Inferior parietal cortex (tissue), 1 donor: Measurements from ENCODE around the gene XIRP2.
"Not testable (repeated sequence)": the region's sequence is repeated elsewhere in the genome, so short reads cannot be mapped to it uniquely, and the experiment has no call there.

Experiments used
- DNase-seq: peaks from one replicate; pipeline ENCODE4 v3.0.0-alpha.2; 2016; ENCODE audit errors: extremely low spot score

The XIRP2 gene

DNA sequence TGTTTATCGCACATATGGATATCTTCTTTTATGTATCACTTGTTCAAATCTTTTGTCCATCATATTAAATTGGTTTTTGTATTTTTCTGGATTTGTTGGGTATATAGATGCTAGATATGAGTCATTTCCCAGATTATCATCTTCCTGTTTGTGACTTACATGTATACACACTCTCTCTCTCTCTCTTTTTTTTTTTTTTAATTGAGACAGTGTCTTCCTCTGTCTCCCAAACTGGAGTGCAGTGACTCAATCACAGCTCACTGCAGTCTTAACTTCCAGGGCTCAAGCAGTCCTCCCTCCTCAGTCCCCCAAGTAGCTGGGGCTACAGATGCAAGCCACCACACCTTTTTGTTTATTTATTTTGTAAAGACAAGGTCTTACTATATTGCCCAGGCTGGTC, 43.8 kb downstream of the XIRP2 start:
- DNase-seq, result no peak

DNA sequence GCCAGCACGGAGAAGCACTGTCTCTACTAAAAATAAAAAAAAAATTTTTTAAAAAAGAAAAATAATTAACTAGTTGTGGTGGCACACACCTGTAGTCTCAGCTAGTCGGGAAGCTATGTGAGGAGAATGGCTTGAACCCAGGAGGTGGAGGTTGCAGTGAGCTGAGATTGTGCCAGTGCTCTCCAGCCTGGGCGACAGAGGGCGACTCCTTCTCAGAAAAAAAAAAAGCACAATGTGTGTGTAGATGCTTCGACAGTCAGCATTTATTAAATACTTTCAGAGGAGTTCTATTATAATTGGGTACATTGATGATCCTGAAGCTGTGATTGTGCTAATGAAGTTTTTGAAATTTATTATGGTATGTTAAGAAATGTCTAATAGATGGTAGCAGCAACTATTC, 46.5 kb downstream of the XIRP2 start:
- DNase-seq, result no peak

GRCh38 chr2:166942377-166942776, 54.1 kb downstream of the XIRP2 start:
- no peak for DNase-seq

- DNase-seq, result no peak
Observed at GRCh38 chr2:166944909-166945308, 56.6 kb downstream of the XIRP2 start.

- no peak for DNase-seq
Observed at GRCh38 chr2:166957686-166958085, 69.4 kb downstream of the XIRP2 start.

GRCh38 chr2:166958986-166959481, 70.8 kb downstream of the XIRP2 start:
- DNase-seq, result no peak

GRCh38 chr2:166959556-166959955, 71.3 kb downstream of the XIRP2 start:
- DNase-seq, result no peak

DNA sequence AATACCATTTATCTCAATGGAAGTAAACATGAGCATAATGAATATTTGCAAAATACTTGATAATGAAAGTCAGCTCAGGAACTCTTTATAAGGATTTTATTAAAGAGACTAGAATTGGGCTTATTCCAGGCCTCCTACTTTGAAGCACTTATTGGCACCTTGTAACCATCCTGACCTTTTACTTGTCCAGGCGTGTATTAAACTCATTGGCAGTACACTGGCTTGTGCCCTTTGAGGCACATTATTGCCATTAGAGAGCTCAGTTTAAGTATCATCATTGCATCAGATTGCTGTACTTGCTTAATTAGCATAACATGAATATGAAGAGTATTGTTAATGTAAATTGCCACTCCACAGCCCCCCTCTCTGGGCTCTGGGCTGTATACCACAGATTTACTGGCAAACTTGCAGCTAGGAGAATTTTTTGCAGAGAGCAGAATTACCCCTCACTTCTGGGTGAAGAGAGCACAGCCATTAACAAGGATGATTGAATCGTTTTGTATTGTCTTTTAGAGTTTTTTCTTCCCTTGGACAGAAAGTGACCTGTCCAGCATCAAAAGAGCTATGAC, 72.5 kb downstream of the XIRP2 start:
- no peak for DNase-seq

DNA sequence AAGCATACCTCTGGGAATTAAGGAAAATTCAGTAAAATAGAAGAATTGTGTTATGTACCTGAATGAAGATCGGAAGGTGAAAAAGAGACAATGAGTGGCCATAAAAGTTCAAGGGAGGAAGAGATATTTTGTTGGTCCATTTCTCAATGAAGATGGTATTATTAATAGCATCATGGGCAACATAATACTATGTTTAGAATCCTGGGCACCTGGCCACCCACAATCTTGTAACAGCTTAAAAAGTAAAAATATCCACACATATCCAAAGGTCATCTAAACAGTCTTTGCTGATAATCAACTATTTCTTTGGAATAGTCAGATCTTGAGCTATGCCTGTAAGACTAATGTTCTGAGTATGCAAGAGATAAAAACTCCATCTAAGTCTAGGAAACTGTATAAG, 73.7 kb downstream of the XIRP2 start:
- DNase-seq, result no peak

DNA sequence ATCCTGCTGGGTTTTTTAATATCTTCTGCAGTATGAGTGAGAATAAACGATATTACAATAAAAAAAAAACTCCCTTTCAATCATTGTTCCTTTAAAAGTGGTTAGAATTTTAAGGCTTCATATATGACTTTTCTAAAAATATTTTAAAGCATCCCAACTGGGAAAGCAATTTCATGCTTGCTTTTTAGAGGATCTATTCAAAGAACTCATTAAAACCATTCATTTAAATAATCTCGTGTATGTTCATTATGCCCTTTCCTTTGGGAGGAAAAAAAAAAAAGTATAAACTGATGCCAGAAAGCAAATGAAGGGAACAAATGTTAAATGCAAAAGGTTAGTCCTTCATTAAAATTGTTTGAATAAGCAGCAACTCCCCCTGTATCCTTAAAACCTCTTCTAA, 81.2 kb downstream of the XIRP2 start:
- no peak for DNase-seq

GRCh38 chr2:166972002-166972401, 83.7 kb downstream of the XIRP2 start:
- DNase-seq, result no peak

- no peak for DNase-seq
Observed at GRCh38 chr2:166972418-166972817, 84.1 kb downstream of the XIRP2 start.

DNA sequence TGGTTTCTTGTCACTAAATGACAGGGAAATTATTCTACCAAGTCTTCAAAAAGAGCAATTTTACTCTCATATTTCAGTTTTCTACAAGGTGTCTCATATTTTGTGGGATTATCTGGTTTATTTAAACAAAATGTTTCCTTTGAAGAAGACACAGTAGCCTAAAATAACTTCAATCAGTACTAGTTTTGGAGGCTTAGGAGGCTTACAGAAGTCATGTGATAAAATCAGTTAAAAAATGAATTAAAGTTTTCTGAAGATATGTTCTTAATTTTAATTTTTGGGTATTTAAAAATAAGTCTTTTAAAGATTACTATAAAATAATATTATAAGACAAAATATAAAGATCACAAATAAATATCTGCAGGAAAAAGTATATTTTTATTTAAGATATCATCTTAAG, 95.9 kb downstream of the XIRP2 start:
- no peak for DNase-seq

DNA sequence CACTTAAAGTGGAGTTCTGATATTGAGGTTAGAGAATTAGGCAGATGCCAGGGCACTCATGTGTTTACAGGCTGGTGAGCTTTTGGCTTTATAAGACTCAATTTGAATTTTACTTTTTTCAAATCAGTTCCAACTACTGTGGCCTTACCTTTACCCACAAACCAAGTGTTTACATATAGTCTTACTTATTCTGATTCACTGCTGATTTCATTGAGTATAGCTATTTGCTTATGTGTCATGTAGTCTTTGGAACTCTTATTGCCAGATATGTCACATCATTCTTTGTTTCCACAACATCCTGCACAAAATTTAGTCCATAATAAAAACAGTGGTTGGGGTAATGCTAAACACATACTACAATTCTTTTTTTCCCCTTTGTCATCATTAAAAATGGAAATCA, 96.5 kb downstream of the XIRP2 start:
- DNase-seq, result no peak

DNA sequence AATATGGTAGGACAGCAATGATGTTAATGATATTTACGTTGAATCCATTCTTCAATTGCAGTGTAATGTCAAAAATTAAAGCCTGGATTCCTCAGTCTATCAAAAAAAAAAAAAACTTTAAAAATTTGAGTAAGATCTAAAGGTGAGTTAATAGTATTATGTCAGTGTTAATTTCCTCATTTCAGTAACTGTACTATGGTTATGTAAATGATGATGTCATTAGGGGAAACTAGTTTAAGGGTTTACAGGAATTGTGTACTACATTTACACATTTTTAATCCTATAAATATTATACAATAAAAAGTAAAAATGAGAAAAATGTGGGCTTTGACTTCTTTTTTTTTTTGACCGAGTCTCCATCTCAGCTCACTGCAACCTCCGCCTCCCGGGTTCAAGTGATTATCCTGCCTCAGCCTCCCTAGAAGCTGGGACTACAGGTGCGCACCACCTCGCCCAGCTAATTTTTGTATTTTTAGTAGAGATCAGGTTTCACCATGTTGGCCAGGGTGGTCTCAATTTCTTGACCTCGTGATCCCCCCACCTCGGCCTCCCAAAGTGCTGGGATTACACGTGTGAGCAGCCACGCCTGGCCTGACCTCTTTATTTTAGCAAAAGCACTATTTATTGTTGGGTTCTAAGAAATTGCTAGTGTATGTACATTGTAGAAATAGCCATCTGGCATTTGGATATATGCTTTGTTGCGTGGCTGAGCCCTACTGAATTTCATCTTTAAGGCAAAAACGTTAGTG, 106.5 kb downstream of the XIRP2 start:
- DNase-seq, result no peak

GRCh38 chr2:166996465-166996864, 108.2 kb downstream of the XIRP2 start:
- no peak for DNase-seq

- no peak for DNase-seq
Observed at GRCh38 chr2:167001165-167001564, 112.9 kb downstream of the XIRP2 start.

DNA sequence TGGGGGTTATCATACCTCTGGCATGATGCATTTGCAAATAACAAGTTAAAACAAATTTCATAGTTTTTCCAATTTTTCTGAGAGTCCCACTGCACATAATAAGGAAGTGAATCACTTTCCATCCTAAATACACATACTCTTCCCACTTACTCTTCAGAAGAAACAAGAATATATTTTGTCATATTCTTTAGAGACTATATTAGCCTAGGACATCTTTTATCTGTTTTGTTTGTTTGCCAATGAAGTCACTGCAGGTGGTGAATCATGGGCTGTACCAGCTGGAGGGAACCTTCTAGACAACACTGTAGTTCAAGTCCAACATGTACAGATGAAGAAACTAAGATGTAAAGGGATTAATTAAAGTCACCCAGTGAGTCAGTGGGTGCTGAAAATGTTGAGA, 116.8 kb downstream of the XIRP2 start:
- DNase-seq, result no peak

- DNase-seq, result no peak
Observed at GRCh38 chr2:167013227-167013626, 124.9 kb downstream of the XIRP2 start.

- no peak for DNase-seq
Observed at GRCh38 chr2:167015806-167016205, 127.5 kb downstream of the XIRP2 start.

GRCh38 chr2:167017021-167017420, 128.7 kb downstream of the XIRP2 start:
- DNase-seq, result no peak

- DNase-seq, result no peak
Observed at GRCh38 chr2:167018590-167018989, 130.3 kb downstream of the XIRP2 start.

DNA sequence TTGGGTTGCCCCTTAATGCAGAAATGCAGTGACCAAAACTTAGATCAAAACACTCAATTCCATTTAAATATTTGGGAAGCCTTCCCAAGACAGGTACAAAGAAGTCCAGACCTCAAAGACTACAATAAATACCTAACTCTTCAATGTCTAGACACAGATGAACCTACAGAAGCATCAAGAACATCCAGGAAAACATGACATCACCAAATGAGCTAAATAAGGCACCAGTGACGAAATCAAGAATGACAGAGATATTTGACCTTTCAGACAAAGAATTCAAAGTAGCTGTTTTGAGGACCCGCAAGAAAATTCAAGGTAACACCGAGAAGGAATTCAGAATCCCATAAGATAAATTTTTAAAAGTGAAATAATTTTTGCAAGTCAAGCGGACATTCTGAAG, 140.2 kb downstream of the XIRP2 start:
- DNase-seq, result no peak

DNA sequence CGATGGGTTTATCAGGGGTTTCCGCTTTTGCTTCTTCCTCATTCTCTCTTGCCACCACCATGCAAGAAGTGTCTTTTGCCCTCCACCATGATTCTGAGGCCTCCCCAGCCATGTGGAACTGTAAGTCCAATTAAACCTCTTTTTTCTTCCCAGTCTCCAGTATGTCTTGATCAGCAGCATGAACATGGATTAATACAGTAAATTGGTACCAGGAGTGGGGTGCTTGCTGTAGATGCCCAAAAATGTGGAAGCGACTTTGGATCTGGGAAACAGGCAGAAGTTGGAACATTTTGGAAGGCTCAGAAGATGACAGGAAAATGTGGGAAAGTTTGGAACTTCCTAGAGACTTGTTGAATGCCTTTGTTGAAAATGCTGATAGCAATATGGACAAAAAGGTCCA, 146.7 kb downstream of the XIRP2 start:
- DNase-seq, result not testable (repeated sequence)
